GM03348 (cell line): Measurements from ENCODE around the gene CFAP58.

Source experiments
- DNase-seq: peaks from one replicate; pipeline ENCODE4 v3.0.0; 2012; ENCODE audit warnings: low spot score

CFAP58 gene

DNA sequence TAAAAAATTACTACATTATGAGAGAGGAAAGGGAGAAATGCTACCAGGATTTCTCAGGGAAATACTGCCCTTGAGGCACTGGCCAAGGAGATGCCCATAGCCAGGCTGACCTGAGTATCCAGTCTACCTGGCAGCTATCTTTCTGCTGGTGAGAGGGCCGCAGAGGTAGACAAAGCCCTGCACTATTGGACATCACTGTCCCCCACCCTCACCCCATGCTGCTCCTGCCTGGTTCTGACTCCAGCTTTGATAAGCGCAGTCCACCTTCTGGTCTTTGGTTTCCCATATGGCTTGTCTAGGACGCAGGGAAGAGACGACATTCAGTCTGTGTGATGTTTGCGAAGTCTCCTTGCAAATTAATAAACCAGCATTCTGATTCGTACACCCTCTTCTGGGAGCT is 19.1 kb upstream of the CFAP58 start:
- no peak for DNase-seq

DNA sequence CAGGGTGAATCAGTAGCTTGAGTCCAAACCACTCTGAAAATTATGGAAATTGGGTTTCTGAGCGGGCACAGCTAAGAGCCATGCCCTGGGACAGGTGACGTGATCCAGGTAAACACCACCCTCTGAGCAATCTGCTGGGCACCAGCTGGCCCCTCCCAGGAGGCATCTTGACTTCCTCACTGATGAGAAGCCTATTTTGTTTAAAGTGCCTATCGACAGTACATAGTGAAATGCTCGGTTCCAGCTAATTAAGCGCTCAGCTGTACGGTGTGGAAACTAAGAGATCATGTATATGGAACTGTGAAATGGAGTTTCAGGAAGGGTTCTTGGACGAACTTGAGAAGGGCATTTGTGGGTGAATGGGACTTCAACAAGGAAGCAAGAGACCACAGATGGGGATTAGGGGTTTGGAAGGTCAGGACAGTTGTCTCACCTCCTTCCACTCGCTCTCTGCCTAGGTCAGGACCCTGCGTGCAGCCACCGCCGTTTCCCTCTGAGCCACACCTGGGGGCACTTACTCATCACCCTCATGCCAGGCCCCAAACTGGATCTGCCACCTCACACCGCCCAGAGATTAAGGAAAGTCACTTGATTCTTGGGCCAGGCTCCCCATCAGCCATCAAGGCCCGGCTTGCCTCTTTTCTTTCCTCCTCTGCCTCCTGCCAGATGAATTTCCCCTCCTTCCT is 18.5 kb upstream of the CFAP58 start:
- no peak for DNase-seq

DNA sequence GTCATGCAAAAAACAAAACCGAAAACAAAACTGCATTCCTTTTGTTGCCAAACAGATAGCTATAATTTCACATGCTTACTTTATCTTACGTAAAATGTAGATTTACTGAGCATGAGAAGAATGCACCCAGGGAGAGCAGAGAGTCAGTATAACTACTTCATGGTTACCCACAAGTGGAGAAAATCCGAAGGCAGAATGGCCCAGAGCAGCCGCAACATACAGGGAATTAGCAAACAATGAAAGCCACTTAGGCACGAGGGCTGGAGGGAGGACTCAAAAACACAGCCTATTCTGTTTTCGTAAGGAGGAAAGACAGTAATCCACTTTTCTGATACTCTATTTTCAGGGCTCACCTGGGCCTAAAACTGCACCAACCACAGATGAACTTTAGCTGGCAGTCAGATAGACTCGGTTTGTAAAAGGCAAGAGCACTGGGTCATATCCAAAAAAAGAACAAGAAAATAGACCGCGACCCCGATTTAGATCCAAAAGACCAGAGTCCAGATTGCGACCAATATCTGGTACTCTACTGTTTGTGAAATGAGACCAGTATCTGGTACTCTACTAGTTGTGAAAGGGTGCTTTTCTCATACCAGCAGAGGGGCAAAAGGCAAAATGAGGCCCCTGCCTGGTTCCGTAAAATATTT is 16.7 kb upstream of the CFAP58 start:
- peak; percentile 62 for DNase-seq

DNA sequence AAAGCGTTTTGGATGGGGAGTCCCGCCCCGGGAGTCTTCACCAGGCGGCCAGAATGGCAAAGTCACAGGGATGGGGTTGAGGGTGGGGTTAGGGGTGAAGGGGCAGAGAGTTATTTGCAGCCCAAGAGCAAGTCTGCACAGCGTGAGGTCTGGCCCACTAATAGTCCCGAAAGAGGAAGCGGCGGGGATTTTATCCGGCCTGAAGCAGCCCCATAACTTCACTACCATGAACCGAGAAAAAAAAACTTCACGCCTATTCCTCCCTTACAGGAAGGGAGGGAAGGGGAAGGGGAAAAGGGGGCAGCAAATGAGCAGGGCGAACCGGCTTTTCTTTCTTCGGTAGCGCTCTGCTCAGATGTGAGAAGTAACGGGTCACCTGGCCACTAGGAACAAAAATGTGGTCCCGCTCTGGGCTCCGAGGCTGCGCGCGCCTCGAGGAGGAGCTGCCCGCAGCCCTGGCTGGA is 16.1 kb upstream of the CFAP58 start:
- peak; percentile 19 for DNase-seq

DNA sequence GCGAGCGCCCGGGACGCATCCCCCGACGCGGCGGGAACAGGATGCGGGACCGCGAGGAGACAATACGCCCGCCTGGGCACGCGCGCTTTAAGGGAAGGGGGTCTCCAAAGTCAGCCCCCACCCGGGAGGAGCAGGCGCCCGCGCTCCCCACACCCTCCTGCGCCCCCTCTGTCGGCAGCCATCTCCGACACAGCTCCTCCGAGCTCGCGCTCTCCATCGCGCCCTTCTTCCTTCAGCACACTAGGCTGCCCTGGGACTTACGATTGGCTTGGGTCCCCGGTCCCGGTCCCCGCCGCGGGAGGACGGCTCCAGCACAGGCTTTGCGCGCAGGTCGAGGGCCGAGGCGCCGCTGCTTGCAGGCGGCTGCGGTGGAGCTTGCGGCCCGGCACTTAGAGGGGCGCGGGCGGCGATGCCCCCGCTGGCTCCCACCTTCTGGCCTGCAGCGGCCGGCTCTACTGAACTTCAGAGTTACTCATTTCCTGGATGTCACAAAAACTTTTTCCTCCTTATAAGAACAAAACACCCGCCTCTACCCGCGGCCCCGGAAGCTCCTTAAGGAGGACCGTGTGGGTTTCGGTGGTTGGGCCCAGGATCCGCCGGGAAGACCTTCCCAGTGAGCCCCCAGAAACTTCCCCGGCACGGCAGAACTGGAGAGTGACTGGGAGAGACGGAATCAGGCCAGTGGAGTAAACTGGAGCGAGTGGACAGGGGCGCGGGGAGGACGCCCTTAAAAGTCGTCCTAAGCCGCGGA is 15.5 kb upstream of the CFAP58 start, which contains the start of gene ITPRIP:
Gene ITPRIP, minus strand, starts transcription at position 481 of the 751 bp plus-strand sequence. CDS start 22,414 bp downstream, outside the sequence.
- peak; percentile 86 for DNase-seq

DNA sequence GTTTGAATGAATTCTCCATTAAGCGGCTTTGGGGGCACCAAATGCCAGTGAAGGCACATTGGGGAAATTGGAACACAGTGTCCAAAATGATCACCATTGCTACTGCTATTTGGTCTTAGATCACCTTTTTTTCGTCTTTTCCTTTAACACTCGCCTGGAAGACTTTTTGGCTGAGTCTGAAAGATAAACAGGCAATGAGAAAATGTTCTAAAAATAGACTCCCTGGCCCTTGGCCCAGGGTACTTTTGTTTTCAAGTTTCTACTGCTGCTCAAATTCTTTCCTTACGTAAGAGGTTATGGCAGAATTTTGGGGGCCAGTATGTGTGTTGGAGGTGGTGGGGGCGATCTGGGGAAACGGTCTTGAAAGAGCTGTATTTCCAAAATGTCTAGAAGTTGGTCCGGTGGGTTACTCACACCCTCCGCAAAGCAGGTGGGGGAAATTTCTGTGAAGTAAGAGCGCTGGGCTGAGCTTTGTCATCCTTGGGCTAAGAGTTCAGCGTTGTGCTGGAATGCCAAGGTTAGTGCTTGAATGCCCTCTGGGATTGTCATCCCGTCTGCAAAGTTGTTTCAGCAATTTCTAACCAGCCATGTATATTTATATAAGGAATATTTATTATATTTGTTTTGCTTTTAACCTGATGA is 14.0 kb upstream of the CFAP58 start:
- DNase-seq = peak; percentile 53

DNA sequence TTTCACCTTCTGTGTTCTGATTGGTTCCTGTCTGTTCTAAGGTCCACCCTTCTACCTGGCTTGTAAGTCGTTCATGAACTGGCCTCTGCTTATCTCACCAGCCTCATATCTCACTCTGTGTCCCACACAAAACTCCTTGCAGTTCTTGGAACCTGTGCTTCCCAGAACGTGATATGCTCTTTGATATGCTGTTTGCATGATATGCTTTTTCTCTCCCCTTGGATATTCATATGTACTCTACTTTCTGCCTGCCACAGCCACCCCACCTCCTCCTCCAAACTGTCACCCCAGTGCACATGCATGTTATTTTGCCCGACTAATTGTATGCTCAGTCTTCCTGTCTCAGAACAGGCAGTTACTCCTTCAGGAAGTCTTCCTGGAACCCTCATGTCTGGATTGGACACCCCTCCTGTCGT is 13.5 kb upstream of the CFAP58 start:
- DNase-seq = no peak

DNA sequence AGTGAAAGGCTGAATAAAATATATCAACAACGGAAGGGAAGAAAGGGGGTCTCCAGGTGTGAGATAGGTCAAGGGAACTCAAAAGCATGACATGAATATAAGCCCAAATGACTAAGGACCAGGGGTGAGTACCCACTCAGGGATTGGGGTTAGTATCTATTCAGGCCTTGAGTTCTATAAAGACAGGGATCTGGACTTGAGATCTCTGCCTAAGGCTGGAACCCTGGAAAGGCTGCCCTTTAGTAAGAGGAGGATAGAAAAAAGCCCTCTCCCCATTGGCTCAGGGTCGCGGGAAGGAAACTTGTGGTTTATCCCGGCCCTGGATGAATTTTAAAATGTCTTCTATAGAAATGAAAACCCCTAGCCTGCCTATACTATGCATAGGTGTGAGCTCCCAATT is 13.0 kb upstream of the CFAP58 start:
- no peak for DNase-seq

DNA sequence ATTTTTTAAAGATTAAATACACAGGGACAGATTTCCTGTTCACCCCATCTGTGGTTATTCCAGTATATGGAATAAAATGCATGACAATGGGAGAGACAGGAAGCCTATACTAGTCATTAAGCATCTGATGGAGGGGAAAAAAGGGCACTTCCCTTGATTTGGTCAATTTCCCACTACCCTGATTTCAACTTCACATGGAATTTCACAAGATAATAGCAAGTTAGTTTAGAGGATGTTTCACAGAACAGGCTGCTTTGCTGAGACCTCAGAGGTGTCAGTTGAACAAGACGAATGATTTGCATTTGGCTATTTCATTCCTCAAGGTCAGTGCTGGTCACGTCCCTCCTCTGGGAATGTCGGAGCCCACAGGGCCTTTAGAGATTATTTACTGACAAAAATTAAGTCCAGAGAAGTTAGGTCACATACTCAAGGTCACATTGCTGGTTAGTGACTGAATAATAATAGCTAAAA is 10.7 kb upstream of the CFAP58 start:
- DNase-seq = no peak

DNA sequence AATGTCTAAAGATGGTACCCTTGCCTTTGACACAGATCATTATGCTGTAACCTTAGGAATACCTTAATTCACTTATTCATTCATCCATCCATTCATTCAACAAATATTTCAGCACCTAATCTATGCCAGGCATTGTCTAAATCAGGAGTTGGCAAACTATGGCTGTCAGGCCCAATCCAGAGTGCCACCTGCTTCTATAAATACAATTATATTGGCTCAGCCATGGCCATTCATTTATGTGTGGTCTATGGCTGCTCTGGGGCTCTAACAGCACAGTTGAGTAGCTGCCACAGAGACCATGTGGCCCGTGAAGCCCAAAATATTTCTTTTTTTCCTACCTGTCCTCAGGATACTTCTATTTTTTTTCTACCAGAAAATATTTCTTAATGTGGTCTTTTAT is 9.4 kb upstream of the CFAP58 start:
- DNase-seq = no peak

DNA sequence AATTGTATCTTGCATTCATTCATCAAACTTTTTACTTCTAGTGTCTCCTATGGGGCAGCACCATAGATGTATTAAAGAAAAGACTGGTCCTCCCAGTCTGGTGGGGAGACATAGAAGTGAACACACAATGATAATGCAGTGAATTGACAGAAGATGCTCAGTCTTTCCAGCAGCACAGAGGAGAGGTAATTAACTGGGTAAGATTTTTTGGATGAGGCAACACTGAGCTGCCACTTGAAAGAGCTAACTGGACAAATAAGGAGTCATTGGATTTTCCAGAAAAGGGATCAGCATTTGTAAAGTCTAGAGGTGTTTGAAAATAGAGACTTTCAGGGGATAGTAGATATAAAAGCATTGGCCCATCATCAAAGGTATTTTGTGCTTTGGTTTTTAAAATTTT is 8.1 kb upstream of the CFAP58 start:
- DNase-seq = no peak

DNA sequence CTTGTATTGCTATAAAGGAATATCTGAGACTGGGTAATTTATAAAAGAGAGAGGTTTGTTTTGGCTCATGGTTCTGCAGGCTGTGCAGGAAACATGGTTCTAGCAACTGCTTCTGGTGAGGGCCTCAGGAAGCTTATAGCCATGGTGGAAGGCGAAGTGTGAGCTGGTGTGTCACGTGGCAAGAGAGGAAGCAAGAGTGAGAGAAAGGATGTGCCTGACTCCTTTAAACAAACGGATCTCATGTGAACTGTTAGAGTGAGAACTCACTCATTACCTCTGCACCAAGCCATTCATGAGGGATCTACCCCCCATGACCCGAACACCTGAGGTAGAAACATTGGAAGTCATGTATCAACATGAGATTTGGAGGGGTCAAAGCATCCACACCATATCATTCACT is 7.7 kb upstream of the CFAP58 start:
- DNase-seq = no peak

DNA sequence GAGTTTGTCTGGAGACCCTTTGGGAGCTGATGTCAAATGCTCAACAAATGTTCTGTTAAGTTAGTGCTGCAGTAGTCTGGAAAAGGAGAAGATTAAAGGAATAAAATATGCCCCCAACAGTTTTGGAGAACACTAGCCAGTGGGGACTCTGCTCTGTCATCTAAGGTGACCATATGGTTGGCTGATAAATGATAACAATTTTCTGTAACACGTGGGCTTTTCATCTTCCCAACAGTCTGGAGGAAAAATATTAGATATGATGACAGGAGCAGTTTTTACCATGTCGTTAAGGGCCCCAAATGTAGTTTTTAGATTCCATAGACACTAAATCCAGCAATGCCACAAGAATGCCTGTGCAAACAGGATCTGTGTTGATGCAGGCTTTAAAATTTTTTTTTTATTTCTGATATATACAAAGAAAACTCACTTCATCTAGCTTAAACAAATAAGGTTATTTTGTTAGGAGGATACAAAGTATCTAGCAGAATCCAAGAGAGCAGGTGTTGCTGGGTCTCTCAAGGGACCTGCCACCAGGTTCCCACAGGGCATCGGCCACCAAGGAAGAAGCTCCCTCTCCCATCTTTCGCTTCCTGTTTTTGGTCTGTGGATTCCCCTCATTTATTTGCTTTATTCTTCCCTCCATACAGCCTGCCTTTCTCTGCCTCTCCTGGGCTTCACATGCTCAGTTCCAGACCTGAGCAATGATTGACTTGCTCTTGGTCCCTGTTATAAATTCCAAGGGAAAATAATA is 6.2 kb upstream of the CFAP58 start:
- DNase-seq = no peak

DNA sequence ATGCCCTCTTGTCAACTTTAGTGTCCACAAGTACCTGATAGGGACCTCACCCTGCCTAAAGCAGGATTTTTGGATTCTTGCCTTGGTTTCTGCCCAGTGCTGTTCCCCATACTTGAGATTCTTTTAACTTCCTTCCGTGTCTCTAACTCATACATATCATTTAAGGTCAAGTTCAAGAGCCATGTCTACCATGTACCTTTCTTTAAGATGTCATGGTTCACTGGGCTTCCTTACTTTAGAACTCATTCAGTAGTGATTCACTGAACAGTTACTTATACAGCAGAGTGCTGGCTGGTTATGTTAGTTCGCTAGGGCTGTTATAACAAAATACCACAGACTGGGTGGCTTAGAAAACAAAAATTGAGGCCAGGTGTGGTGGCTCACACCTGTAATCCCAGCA is 5.0 kb upstream of the CFAP58 start:
- DNase-seq = no peak

DNA sequence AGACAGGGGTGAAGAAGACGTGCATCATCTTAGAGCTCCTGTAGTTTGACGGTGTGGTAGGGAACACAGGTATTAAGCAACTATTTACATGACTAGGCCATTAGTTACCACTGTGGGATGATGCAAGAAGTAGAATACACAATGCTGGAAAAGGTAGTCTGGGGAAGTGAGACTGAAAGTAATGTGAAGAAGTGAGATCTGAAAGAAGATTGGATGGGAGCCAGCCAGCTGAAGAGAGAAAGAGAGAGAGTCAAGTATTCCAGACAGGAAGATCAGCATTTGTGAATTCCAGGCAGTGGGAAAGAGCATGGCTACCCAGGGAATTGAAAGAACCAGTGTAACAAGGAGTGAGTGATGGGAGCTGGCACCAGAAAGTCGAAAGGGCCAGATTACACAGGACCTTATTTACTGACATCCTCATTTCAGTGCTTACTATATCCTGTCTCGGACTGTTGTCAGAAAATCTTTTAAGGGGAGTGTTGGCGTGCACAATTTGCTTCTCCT is 4.0 kb upstream of the CFAP58 start:
- DNase-seq = no peak

DNA sequence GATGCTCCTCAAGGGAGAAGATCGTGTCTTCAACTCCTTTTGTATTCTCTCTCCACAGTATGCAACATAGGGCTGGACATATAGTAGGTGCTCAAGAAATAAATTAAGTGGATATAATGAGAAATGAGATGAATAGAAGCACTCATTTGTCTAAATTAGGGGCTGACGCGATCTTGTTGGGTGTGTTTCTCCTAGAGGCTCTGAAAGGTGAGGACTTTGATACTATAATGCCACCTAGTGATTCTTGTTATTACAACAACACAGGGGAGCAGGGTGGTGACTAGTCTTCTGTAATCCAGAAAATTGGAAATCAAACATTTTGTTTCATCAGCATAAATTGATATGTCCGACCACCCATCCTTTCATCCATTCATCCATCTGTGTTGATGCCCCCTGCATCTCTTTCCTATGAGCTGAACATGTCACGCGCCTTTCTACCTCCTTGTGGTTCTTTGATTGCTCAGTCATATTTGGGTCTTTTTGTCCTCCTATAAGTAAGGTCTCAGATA is 3.5 kb upstream of the CFAP58 start:
- DNase-seq = peak; percentile 63

DNA sequence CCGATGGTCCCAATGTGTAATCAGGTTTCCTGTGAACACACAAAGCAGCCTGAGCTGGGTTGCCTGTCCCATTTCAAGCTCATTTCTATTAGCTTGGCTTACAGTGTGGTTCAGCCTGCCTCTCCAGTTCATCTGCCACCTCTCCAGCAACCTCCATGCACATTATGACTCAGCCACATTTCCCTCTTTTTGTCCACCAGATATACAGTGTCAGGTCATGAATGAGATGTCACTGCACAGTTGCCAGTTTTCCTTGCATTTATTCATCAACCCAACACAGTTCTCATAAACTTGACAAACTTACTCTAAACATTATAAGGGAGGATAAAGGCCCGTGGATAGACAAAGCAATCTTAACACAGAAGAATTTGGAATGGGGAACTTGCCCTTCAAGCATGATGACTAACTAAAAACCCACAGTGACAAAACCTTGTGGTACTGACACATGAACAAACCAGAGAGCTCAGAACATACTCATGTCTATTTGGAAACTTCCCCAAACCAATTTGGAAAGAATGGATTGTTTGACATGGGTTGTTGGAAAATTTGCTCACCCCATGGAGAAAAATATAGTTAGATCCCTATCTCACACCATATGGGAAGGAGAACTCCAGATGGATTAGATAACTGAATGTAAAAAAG is 2.5 kb upstream of the CFAP58 start:
- peak; percentile 57 for DNase-seq

DNA sequence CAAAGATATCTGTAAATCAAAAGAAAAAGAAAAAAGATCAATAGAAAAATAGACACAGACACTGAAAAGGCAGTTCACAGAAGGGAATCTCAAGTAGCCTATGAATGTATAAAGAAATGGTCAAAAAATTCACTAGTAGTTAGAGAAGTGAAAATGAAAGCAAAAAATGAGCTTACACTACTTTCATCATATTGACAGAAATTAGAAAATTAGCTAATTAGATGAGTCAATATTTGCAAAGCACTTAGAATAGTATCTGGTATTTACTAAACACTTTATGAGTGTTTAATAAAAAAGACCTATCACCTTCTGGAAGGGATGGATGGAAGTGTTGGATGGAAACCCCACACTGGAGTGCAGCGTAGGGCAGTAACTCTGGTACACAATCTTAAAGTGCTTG is 1.7 kb upstream of the CFAP58 start:
- no peak for DNase-seq

DNA sequence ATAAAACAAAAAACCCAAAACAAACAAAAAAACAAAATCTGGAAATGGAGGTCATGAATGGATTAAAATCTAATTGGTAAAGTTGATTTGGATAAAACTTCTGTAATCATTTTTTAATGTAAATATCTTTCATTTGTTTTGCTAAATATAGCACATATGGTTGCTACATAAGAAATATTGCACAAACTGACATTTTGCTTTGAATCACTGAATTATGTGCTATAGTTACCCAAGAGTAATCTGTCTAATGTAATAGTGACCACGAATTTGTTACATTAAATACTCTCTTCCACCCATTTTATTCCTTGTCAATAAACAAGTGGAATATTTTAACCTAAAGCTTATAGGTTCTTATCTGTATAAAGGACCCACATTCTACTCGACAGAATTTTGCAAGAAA is 6.2 kb downstream of the CFAP58 start:
- no peak for DNase-seq

DNA sequence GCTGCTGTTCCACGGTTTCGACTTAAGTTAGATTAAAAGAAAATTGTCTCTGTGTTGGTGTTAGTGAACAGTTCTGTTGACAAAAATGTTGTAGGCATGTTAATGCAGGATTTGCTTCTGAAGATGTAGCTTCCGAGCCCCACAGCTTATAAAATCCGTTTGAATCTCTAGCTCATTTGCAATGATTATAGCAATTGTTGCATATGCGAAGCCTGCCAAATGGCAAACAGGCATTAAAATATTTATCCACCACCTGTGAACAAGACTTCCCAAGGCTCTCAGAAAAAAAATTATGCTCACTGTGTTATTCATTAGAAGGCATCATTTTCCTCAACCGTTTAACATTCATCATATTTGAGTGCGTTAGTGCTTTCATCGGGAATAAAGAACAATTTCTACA is 14.3 kb downstream of the CFAP58 start:
- no peak for DNase-seq

DNA sequence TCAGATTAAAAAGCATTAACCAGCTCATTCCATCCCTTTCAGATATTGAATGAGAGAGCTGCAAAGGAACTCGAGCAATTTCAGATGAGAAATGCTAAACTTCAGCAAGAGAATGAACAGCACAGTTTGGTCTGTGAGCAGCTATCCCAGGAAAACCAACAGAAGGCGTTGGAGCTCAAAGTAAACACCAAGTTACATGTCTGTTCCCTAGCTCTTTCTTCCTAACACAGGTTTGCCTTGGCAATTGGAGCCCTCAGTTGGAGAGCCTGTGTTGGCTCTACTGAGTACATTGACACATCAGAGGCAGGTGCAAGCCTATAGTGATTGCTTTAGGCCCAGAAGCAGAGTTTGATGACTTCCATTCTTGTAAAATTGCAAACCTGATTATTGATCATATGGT is 14.7 kb downstream of the CFAP58 start:
- no peak for DNase-seq
